ENCODE results near the gene HNF1A. TPM values are rescaled to one million over a fixed set of nuclear protein-coding genes. Genes with fewer than 3 reads are reported as not detected.

HNF1A gene
- total and polyA plus RNA-seq, 2 of the 4 experiments (the other 2 are of a cell fraction): under 0.01 TPM; not detected in 1

DNA sequence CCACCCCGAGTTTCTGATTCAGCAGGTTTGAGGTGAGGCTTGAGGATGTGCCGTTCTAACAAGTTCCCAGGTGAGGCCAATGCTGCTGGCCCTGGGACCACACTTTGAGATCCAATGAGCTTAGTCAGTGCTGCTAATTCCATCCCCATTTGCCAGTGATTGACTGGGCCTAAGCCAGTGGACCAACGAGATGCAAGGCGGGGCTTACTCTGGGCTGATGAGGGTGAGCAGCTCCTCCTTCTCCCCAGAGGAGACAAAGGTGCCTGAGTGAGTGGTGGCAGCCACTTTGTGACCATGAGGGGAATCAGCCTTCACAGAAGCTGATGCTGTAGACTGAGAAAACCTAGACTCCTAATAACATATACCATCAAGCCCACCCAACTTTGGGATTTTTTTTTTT is 23.1 kb upstream of the HNF1A start:
- H2BK5ac ChIP-seq (ENCODE audit: low read depth, low read length, poor library complexity, severe bottlenecking): no peak overlapping the region
- BruUV-seq (replicated peaks): no TSS peak
- no CpG with 5 or more reads among the region's 4 CpGs for WGBS, 2 experiments (ENCODE audit: extremely low coverage in 2 of 2, insufficient read length in 1 of 2)

More for the DNA sequence above, 23.1 kb upstream of the HNF1A start:
- H3K79me1 ChIP-seq (ENCODE audit: low read depth in 1 of 2, low read length in 2 of 2): no peaks in the 10 kb centered on the region
- intact Hi-C loops (cut with micrococcal nuclease) (no loop called here), in situ Hi-C loops (cut with MboI; ENCODE audit: low sequenced_read_pairs) (no loop called here), dilution Hi-C loops (cut with HindIII; ENCODE audit: low sequenced_read_pairs, unreplicated experiment) (no loop called here)
- H3K18ac ChIP-seq (ENCODE audit: low read depth, low read length): no peak overlapping the region
- H3K27me3 ChIP-seq (ENCODE audit: control insufficient read depth, insufficient read depth, low read length): peaks cover 9% of the 10 kb centered on the region
- H2BK120ac ChIP-seq (ENCODE audit: low read depth, low read length): no peak overlapping the region
- H3K4me1 ChIP-seq (ENCODE audit: control insufficient read depth, insufficient read depth, low read length): no peaks in the 10 kb centered on the region
- H2BK15ac ChIP-seq (ENCODE audit: low read depth, low read length): no peak overlapping the region
- no peak for DNase-seq
- H3K9me3 ChIP-seq (ENCODE audit: control insufficient read depth, insufficient read depth, low read length): peaks cover 2% of the 10 kb centered on the region; the same call in 1 of the 2 replicates
- no peak overlapping the region for H2AK9ac ChIP-seq (replicated peaks; ENCODE audit: low read depth, low read length, poor library complexity)
- no peak overlapping the region for H3K27ac ChIP-seq (ENCODE audit: insufficient read depth, low read length)
- no peak for ATAC-seq (ENCODE audit: low read depth)
- no peak overlapping the region for H3K4me3 ChIP-seq (ENCODE audit: insufficient read depth, low read depth, low read length)
- no peaks in the 10 kb centered on the region for H4K20me1 ChIP-seq (ENCODE audit: insufficient read depth, low read length)
- no peak overlapping the region for H2AK5ac ChIP-seq (ENCODE audit: low read depth, low read length)
- ChIA-PET POLR2A (ENCODE audit: unreplicated experiment) (no interaction called here), CTCF (interaction anchor here (1.5 kb wide), 1 partner anchor 17 kb away, joined by 4 read pairs; no protein-coding TSS in a partner anchor)
- no peak overlapping the region for H4K91ac ChIP-seq (ENCODE audit: insufficient read depth, low read depth, low read length)
- H3K36me3 ChIP-seq (ENCODE audit: control insufficient read depth, insufficient read depth, low read length): no peaks in the 10 kb centered on the region
- no peak overlapping the region for H2BK20ac ChIP-seq (ENCODE audit: low read depth, low read length)
- no peak overlapping the region for H4K5ac ChIP-seq (ENCODE audit: low read depth, low read length)
- no peak overlapping the region for H3K56ac ChIP-seq (ENCODE audit: extremely low read depth, insufficient read depth, low read length)
- no peaks in the 10 kb centered on the region for H3K9me1 ChIP-seq (ENCODE audit: insufficient read depth, low read length)
- TF ChIP-seq ELK1 (IDR thresholded peaks at IDR 0.05; ENCODE audit: borderline replicate concordance, low read depth, low read length) (no peak), NFE2L2 (IDR thresholded peaks at IDR 0.05; ENCODE audit: low read depth, low read length) (no peak), USF2 (IDR thresholded peaks at IDR 0.05; ENCODE audit: low read depth, low read length) (no peak), RAD21 (IDR thresholded peaks at IDR 0.05; ENCODE audit: low read length) (no peak), RCOR1 (IDR thresholded peaks at IDR 0.05; ENCODE audit: insufficient replicate concordance, low read length) (no peak), POLR2A (IDR thresholded peaks at IDR 0.05; ENCODE audit: low read depth, low read length) (no peak), BHLHE40 (IDR thresholded peaks at IDR 0.05; ENCODE audit: low read depth, low read length) (no peak), RFX5 (IDR thresholded peaks at IDR 0.05; ENCODE audit: low read depth, low read length) (no peak), FOS (IDR thresholded peaks at IDR 0.05; ENCODE audit: low read depth, low read length) (no peak), CHD1 (IDR thresholded peaks at IDR 0.05; ENCODE audit: low read depth, low read length) (no peak), MXI1 (IDR thresholded peaks at IDR 0.05; ENCODE audit: borderline replicate concordance, low read depth, low read length) (no peak)
- TF ChIP-seq, protein P1, sequence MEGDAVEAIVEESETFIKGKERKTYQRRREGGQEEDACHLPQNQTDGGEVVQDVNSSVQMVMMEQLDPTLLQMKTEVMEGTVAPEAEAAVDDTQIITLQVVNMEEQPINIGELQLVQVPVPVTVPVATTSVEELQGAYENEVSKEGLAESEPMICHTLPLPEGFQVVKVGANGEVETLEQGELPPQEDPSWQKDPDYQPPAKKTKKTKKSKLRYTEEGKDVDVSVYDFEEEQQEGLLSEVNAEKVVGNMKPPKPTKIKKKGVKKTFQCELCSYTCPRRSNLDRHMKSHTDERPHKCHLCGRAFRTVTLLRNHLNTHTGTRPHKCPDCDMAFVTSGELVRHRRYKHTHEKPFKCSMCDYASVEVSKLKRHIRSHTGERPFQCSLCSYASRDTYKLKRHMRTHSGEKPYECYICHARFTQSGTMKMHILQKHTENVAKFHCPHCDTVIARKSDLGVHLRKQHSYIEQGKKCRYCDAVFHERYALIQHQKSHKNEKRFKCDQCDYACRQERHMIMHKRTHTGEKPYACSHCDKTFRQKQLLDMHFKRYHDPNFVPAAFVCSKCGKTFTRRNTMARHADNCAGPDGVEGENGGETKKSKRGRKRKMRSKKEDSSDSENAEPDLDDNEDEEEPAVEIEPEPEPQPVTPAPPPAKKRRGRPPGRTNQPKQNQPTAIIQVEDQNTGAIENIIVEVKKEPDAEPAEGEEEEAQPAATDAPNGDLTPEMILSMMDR (conservative IDR thresholded peaks at IDR 0.05; ENCODE audit: low read depth, low read length): no peak
- no peak overlapping the region for H2AFZ ChIP-seq (replicated peaks; ENCODE audit: low read length, poor library complexity)
- no peak overlapping the region for H3K4ac ChIP-seq (ENCODE audit: low read depth, low read length)
- no peak overlapping the region for H3K23ac ChIP-seq (ENCODE audit: low read depth, low read length)
- H4K8ac ChIP-seq (ENCODE audit: low read depth in 2 of 2, low read length in 2 of 2): no peak overlapping the region
- H3K4me2 ChIP-seq (ENCODE audit: low read depth, low read length): no peak overlapping the region
- H3K9ac ChIP-seq (ENCODE audit: low read depth, low read length): no peak overlapping the region
- no peak overlapping the region for H3K14ac ChIP-seq (replicated peaks; ENCODE audit: low read depth, low read length)

Data from IMR-90 (cell line).